BE2C (cell line): Measurements from ENCODE around the gene LRRC75A.

Experiments used
- DNase-seq: peaks from one replicate; pipeline ENCODE4 v3.0.0-alpha.2; 2020
- H3K27me3 ChIP-seq: fragments of 250-450 bp; sonication (Bioruptor Pico); 2 replicates; pipeline ENCODE4 v1.5.1; 2020; ENCODE audit warnings: mild to moderate bottlenecking
- H3K36me3 ChIP-seq: fragments of 250-450 bp; sonication (Bioruptor Pico); 2 replicates; pipeline ENCODE4 v1.5.1; 2020; ENCODE audit warnings: mild to moderate bottlenecking
- H3K4me1 ChIP-seq: fragments of 250-450 bp; sonication (Bioruptor Pico); 2 replicates; pipeline ENCODE4 v1.5.1; 2020
- H3K4me3 ChIP-seq: 2 replicates; pipeline ENCODE4 v1.5.1; 2011; ENCODE audit warnings: low read depth, low read length
- H3K9me3 ChIP-seq: fragments of 250-450 bp; sonication (Bioruptor Pico); 2 replicates; pipeline ENCODE4 v1.5.1; 2020
- CTCF ChIP-seq: IDR thresholded peaks from 2 replicates; pipeline ENCODE4 v1.5.1; 2012; ENCODE audit warnings: mild to moderate bottlenecking, low read depth, low read length

The LRRC75A gene

GRCh38 chr17:16495980-16496819, 4.2 kb upstream of the LRRC75A start:
- TF ChIP-seq CTCF = no peak
- Histone ChIP-seq H3K27me3 (no peaks in the 10 kb centered on the region), H3K36me3 (no peaks in the 10 kb centered on the region), H3K4me1 (no peaks in the 10 kb centered on the region), H3K4me3 (no peak overlapping the region), H3K9me3 (no peaks in the 10 kb centered on the region)
- DNase-seq = no peak

- no peaks in the 10 kb centered on the region for H3K4me1 ChIP-seq
- H3K27me3 ChIP-seq = no peaks in the 10 kb centered on the region
- DNase-seq = no peak
- no peaks in the 10 kb centered on the region for H3K9me3 ChIP-seq
- no peaks in the 10 kb centered on the region for H3K36me3 ChIP-seq
- no peak for TF ChIP-seq CTCF
- H3K4me3 ChIP-seq = no peak overlapping the region
These were observed 3.6 kb upstream of the LRRC75A start for GRCh38 chr17:16495561-16495960.

GRCh38 chr17:16494059-16494458, 2.1 kb upstream of the LRRC75A start:
- DNase-seq = no peak
- Histone ChIP-seq H3K9me3 (no peaks in the 10 kb centered on the region), H3K36me3 (no peaks in the 10 kb centered on the region), H3K27me3 (no peaks in the 10 kb centered on the region), H3K4me3 (no peak overlapping the region), H3K4me1 (no peaks in the 10 kb centered on the region)
- TF ChIP-seq CTCF = no peak

- no peaks in the 10 kb centered on the region for H3K9me3 ChIP-seq
- no peaks in the 10 kb centered on the region for H3K27me3 ChIP-seq
- no peak for DNase-seq
- no peak for TF ChIP-seq CTCF
- no peak overlapping the region for H3K4me3 ChIP-seq
- no peaks in the 10 kb centered on the region for H3K36me3 ChIP-seq
- H3K4me1 ChIP-seq = no peaks in the 10 kb centered on the region
These were observed 1.6 kb upstream of the LRRC75A start for GRCh38 chr17:16493531-16494046.

- no peak overlapping the region for H3K4me3 ChIP-seq
- no peak for TF ChIP-seq CTCF
- DNase-seq = no peak
- no peaks in the 10 kb centered on the region for H3K4me1 ChIP-seq
- no peaks in the 10 kb centered on the region for H3K9me3 ChIP-seq
- H3K27me3 ChIP-seq = no peaks in the 10 kb centered on the region
- H3K36me3 ChIP-seq = no peaks in the 10 kb centered on the region
These were observed 879 bp upstream of the LRRC75A start for GRCh38 chr17:16492613-16493530.
